Subcutaneous abdominal adipose tissue (tissue), 5 donors: ENCODE results near the gene VAPB.
"Not testable (repeated sequence)": the region's sequence is repeated elsewhere in the genome, so short reads cannot be mapped to it uniquely, and the experiment has no call there.

Experiments used
- H3K27ac ChIP-seq: one replicate; pipeline ENCODE4 v1.7.0; 2013; ENCODE audit warnings: low read depth, mild to moderate bottlenecking, inconsistent platforms, low read length, moderate library complexity
- H3K27me3 ChIP-seq, 5 donors: one replicate each; pipeline ENCODE4 v1.7.0; 2013; ENCODE audit warnings: low read length in 5 of 5, inconsistent platforms in 1 of 5; ENCODE audit not compliant: control insufficient read depth in 5 of 5, insufficient read depth in 4 of 5
- H3K36me3 ChIP-seq, 5 donors: one replicate each; pipeline ENCODE4 v1.7.0; 2013; ENCODE audit warnings: low read length in 5 of 5; ENCODE audit not compliant: control insufficient read depth in 5 of 5, insufficient read depth in 5 of 5
- H3K4me1 ChIP-seq, 5 donors: one replicate each; pipeline ENCODE4 v1.7.0; 2013; ENCODE audit warnings: low read length in 5 of 5, mild to moderate bottlenecking in 3 of 5, moderate library complexity in 1 of 5; ENCODE audit not compliant: control insufficient read depth in 5 of 5, insufficient read depth in 5 of 5
- H3K4me3 ChIP-seq, 5 donors: one replicate each; pipeline ENCODE4 v1.7.0; 2013; ENCODE audit warnings: low read length in 5 of 5, low read depth in 1 of 5
- H3K9ac ChIP-seq, 5 donors: one replicate each; pipeline ENCODE4 v1.7.0; 2013; ENCODE audit warnings: low read length in 5 of 5, mild to moderate bottlenecking in 4 of 5, moderate library complexity in 3 of 5
- H3K9me3 ChIP-seq, 5 donors: one replicate each; pipeline ENCODE4 v1.7.0; 2013; ENCODE audit warnings: low read length in 5 of 5; ENCODE audit not compliant: control insufficient read depth in 5 of 5
- donor health status: healthy.
- donor health status: healthy.
- donor health status: healthy.
- donor health status: healthy.
- donor health status: healthy.

VAPB gene

GRCh38 chr20:58403272-58403671 is 14.2 kb downstream of the VAPB start:
- Histone ChIP-seq H3K4me3 (no peak overlapping the region), H3K4me1 (peaks cover 2 to 35% (median 23%) of the 10 kb centered on the region in 5 donors), H3K9me3 (no peaks in the 10 kb centered on the region), H3K9ac (no peak overlapping the region), H3K36me3 (no peaks in the 10 kb centered on the region), H3K27ac (no peak overlapping the region), H3K27me3 (no peaks in the 10 kb centered on the region)

- peaks cover 2 to 31% (median 20%) of the 10 kb centered on the region in 5 donors for H3K4me1 ChIP-seq
- no peaks in the 10 kb centered on the region for H3K36me3 ChIP-seq
- H3K27me3 ChIP-seq = no peaks in the 10 kb centered on the region
- no peak overlapping the region for H3K9ac ChIP-seq
- H3K27ac ChIP-seq = no peak overlapping the region
- no peaks in the 10 kb centered on the region for H3K9me3 ChIP-seq
- no peak overlapping the region for H3K4me3 ChIP-seq
Measured at GRCh38 chr20:58405504-58406291, 16.7 kb downstream of the VAPB start.

- Histone ChIP-seq H3K4me1 (peaks cover 2 to 31% (median 15%) of the 10 kb centered on the region in 5 donors), H3K36me3 (no peaks in the 10 kb centered on the region), H3K9me3 (no peaks in the 10 kb centered on the region), H3K27ac (no peak overlapping the region), H3K4me3 (no peak overlapping the region), H3K27me3 (no peaks in the 10 kb centered on the region), H3K9ac (no peak overlapping the region)
Measured at GRCh38 chr20:58406422-58407001, 17.5 kb downstream of the VAPB start.

GRCh38 chr20:58407201-58407873 is 18.3 kb downstream of the VAPB start:
- H3K9ac ChIP-seq = no peak overlapping the region
- no peaks in the 10 kb centered on the region for H3K9me3 ChIP-seq
- no peak overlapping the region for H3K4me3 ChIP-seq
- peaks cover 2 to 31% (median 15%) of the 10 kb centered on the region in 5 donors for H3K4me1 ChIP-seq
- no peaks in the 10 kb centered on the region for H3K36me3 ChIP-seq
- H3K27ac ChIP-seq = peak overlapping the region; percentile 11
- no peaks in the 10 kb centered on the region for H3K27me3 ChIP-seq

GRCh38 chr20:58407966-58408557 is 19.0 kb downstream of the VAPB start:
- no peak overlapping the region for H3K9ac ChIP-seq
- H3K27ac ChIP-seq = peak overlapping the region; percentile 11
- H3K9me3 ChIP-seq = no peaks in the 10 kb centered on the region
- H3K36me3 ChIP-seq = no peaks in the 10 kb centered on the region
- H3K4me1 ChIP-seq = peaks cover 2 to 31% (median 15%) of the 10 kb centered on the region in 5 donors
- no peaks in the 10 kb centered on the region for H3K27me3 ChIP-seq
- no peak overlapping the region for H3K4me3 ChIP-seq

GRCh38 chr20:58408603-58409246 is 19.7 kb downstream of the VAPB start:
- H3K9me3 ChIP-seq = no peaks in the 10 kb centered on the region
- peaks cover 2 to 28% (median 12%) of the 10 kb centered on the region in 5 donors for H3K4me1 ChIP-seq
- H3K27me3 ChIP-seq = no peaks in the 10 kb centered on the region
- H3K9ac ChIP-seq = no peak overlapping the region
- no peaks in the 10 kb centered on the region for H3K36me3 ChIP-seq
- peak overlapping the region; percentile 11 for H3K27ac ChIP-seq
- H3K4me3 ChIP-seq = no peak overlapping the region

GRCh38 chr20:58414216-58414615 is 25.2 kb downstream of the VAPB start:
- not testable (repeated sequence) for H3K27ac ChIP-seq, H3K9ac ChIP-seq, H3K27me3 ChIP-seq

GRCh38 chr20:58414786-58415185 is 25.8 kb downstream of the VAPB start:
- H3K9ac ChIP-seq, H3K36me3 ChIP-seq, H3K27me3 ChIP-seq, H3K4me3 ChIP-seq, H3K9me3 ChIP-seq, H3K27ac ChIP-seq, H3K4me1 ChIP-seq: not testable (repeated sequence)

More at GRCh38 chr20:58414216-58414615, 25.2 kb downstream of the VAPB start:
- not testable (repeated sequence) for H3K9me3 ChIP-seq, H3K4me3 ChIP-seq, H3K4me1 ChIP-seq, H3K36me3 ChIP-seq

GRCh38 chr20:58416057-58416456 is 27.0 kb downstream of the VAPB start:
- H3K27me3 ChIP-seq = no peaks in the 10 kb centered on the region

More at GRCh38 chr20:58416057-58416456, 27.0 kb downstream of the VAPB start:
- Histone ChIP-seq H3K36me3 (peaks cover 2 to 19% (median 18%) of the 10 kb centered on the region in 5 donors), H3K4me3 (no peak overlapping the region), H3K27ac (no peak overlapping the region), H3K9ac (no peak overlapping the region), H3K4me1 (peaks cover 0 to 5% (median 0%) of the 10 kb centered on the region in 5 donors), H3K9me3 (no peaks in the 10 kb centered on the region)
